Activated CD4-positive, alpha-beta memory T cell treated with anti-CD3 and anti-CD28 coated beads for 36 hours (primary cell): ENCODE measurements around the gene AMACR. TPM values are rescaled to one million over a fixed set of nuclear protein-coding genes. Genes with fewer than 3 reads are reported as not detected.

ENCODE experiments used
- CTCF ChIA-PET: fragments of 350-600 bp; sonication (Branson Sonifier 250); formaldehyde crosslinking; loops from one replicate; lab custom pipeline; 2021; ENCODE audit warnings: antibody characterized with exemption, inconsistent platforms; lab: Charles Lee
- POLR2A ChIA-PET: fragments of 350-600 bp; sonication (Branson Sonifier 250); formaldehyde crosslinking; loops from one replicate; lab custom pipeline; 2021; ENCODE audit warnings: antibody characterized with exemption; lab: Charles Lee
- DNase-seq: peaks from one replicate; pipeline ENCODE4 v3.0.0-alpha.2; 2020
- H3K27ac Mint-ChIP-seq: one replicate; pipeline ENCODE4 v1.8.0; 2021; ENCODE audit warnings: mixed read lengths
- H3K27me3 Mint-ChIP-seq: one replicate; pipeline ENCODE4 v1.8.0; 2021; ENCODE audit warnings: mixed read lengths
- H3K36me3 Mint-ChIP-seq: one replicate; pipeline ENCODE4 v1.8.0; 2021; ENCODE audit warnings: mixed read lengths
- H3K4me1 Mint-ChIP-seq: one replicate; pipeline ENCODE4 v1.8.0; 2021; ENCODE audit warnings: low read depth, mixed read lengths
- H3K4me3 Mint-ChIP-seq: one replicate; pipeline ENCODE4 v1.8.0; 2021; ENCODE audit warnings: mild to moderate bottlenecking, mixed read lengths
- H3K9me3 Mint-ChIP-seq: one replicate; pipeline ENCODE4 v1.8.0; 2021; ENCODE audit warnings: mixed read lengths
- intact Hi-C: fragments of 100-400 bp; cut with micrococcal nuclease; formaldehyde crosslinking; loops from one replicate; pipeline ENCODE4 v1.15.1; 2023
- total RNA-seq, 2 experiments: library from RNA; stranded (reverse); gene quantifications; one replicate each; pipeline ENCODE4 v1.2.3, GENCODE V29; 2021

The AMACR gene
- total RNA-seq, 2 experiments from 2014 or later, result 11.5 TPM

GRCh38 chr5:34045023-34045422 is 37.2 kb upstream of the AMACR start:
- Mint-ChIP-seq H3K4me3 (no peak overlapping the region), H3K27ac (no peak overlapping the region), H3K27me3 (no peaks in the 10 kb centered on the region), H3K36me3 (peaks cover 2% of the 10 kb centered on the region), H3K4me1 (no peaks in the 10 kb centered on the region), H3K9me3 (no peaks in the 10 kb centered on the region)
- intact Hi-C loops, result no loop called here
- DNase-seq, result no peak
- POLR2A ChIA-PET, result no interaction called here
- CTCF ChIA-PET, result no interaction called here

- H3K27ac Mint-ChIP-seq, result no peak within 1 kb of the TSS
- no peaks in the 10 kb centered on the region for H3K4me1 Mint-ChIP-seq
Measured at GRCh38 chr5:34043099-34043876, 35.4 kb upstream of the AMACR start, which contains the start of gene C1QTNF3. C1QTNF3 (minus strand) TSS chr5:34043213; CDS start chr5:34043125, 88 bp downstream.

GRCh38 chr5:34042321-34042720 is 34.5 kb upstream of the AMACR start:
- POLR2A ChIA-PET, result no interaction called here
- intact Hi-C loops, result no loop called here
- Mint-ChIP-seq H3K9me3 (no peaks in the 10 kb centered on the region), H3K27me3 (no peaks in the 10 kb centered on the region), H3K4me3 (no peak overlapping the region), H3K36me3 (peaks cover 3% of the 10 kb centered on the region), H3K27ac (no peak overlapping the region), H3K4me1 (no peaks in the 10 kb centered on the region)
- no peak for DNase-seq
- CTCF ChIA-PET, result interaction anchor here (1.0 kb wide), 1 partner anchor 49 kb away, joined by 3 read pairs; no protein-coding TSS in a partner anchor

More at GRCh38 chr5:34043099-34043876, 35.4 kb upstream of the AMACR start, which contains the start of gene C1QTNF3:
- Mint-ChIP-seq H3K36me3 (no peaks in the 10 kb centered on the region), H3K9me3 (no peaks in the 10 kb centered on the region), H3K27me3 (no peaks in the 10 kb centered on the region), H3K4me3 (no peak within 1 kb of the TSS)
- DNase-seq, result no peak
- ChIA-PET CTCF (interaction anchor here (1.0 kb wide), 1 partner anchor 50 kb away, joined by 3 read pairs; no protein-coding TSS in a partner anchor), POLR2A (no interaction called here)
- intact Hi-C loops, result no loop called here

DNA sequence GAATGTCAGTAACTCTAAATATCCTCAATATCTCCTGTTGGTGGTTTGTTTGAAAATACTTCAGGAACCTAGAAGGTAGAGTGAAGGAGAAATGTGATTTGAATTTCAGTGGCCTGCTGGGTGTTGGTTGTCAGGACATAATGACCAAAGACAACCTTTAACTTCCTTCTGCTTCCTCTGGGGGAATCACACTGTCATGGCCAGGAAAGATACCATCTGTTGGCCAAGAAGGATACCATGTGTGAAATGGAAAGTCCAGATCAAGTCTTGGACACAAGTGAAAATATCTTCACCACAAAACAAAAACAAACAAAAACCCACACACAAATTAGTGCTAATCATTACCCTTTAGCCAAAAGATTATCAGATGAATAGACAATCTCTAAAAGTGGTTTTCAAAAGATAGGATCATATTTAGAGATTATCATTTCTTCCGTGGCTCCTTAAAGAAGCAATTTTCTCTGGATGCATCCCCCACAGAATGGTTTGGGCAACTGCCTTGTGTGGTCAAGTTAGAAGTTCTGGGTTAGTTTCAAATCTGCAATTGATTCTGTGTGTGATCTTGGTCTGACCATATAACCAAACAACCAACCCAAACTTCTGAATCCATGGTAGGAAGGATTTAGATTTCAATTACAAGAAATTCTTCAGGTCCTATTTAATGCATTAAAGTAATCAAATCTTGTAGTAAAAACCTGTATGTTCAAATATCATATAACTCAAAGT is 33.6 kb upstream of the AMACR start:
- POLR2A ChIA-PET, result no interaction called here

DNA sequence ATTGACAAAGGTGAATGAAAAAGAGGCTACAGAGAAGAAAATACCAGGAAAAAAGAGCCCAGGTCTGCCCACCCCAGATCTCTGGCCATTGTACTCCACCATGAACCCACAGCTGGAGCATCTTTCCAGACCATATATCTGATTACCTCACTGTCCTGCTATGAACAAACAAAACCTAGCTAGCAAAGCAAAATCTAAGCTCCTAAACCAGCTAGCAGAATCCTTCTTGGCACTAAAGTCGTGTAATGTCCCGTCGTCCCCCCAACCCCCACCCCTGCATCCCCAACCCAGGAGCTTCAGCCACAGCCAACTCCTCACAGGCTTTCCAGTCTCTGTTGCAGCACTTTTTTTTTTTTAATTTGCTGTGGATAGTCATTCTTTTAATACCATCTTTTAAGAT is 32.6 kb upstream of the AMACR start:
- intact Hi-C loops, result no loop called here
- POLR2A ChIA-PET, result no interaction called here
- no peak for DNase-seq
- Mint-ChIP-seq H3K36me3 (peaks cover 8% of the 10 kb centered on the region), H3K9me3 (no peaks in the 10 kb centered on the region), H3K4me3 (no peak overlapping the region), H3K27me3 (no peaks in the 10 kb centered on the region), H3K27ac (no peak overlapping the region), H3K4me1 (no peaks in the 10 kb centered on the region)
- CTCF ChIA-PET, result no interaction called here

More for the DNA sequence above, 33.6 kb upstream of the AMACR start:
- intact Hi-C loops, result no loop called here
- CTCF ChIA-PET, result no interaction called here
- Mint-ChIP-seq H3K27me3 (no peaks in the 10 kb centered on the region), H3K4me3 (no peak overlapping the region), H3K36me3 (peaks cover 3% of the 10 kb centered on the region), H3K4me1 (no peaks in the 10 kb centered on the region), H3K27ac (no peak overlapping the region), H3K9me3 (no peaks in the 10 kb centered on the region)
- no peak for DNase-seq

DNA sequence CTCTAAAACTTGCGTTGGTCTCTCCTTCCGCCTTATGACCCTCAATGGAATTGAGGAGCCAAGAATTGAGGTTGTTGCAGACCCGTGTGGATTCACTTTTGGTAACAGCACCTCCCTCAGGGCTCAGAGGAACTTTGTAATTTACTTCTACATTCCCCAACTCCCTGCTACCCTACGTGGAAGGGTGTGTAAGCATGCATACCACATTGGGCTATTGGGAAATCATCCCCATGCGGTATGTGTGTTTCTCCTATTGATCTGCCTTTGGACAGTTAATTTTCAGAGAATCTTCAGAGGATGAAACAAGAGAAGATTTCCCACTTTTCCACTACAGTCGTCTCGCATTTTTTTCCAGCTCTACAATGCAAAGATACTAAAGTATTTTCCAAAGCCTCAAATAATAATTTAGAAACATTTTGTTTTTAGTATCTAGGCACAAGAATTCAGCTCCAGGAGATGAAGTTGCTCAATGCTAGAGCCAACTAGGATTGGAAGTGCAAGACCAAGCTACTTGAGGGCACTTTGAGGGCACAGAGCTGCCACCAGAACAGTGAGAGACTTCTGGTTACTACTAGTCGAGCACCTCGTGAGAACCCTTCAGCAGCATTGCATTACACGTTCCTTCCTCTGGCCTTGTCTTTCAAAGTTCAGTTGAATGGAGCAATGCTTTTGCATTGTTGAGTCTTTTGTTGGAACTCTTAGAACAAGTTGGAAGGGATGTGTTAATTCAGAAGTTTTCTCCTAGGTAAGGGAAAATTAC is 31.7 kb upstream of the AMACR start:
- Mint-ChIP-seq H3K4me1 (no peaks in the 10 kb centered on the region), H3K36me3 (peaks cover 12% of the 10 kb centered on the region), H3K9me3 (no peaks in the 10 kb centered on the region), H3K4me3 (no peak overlapping the region), H3K27me3 (no peaks in the 10 kb centered on the region), H3K27ac (no peak overlapping the region)
- no peak for DNase-seq
- intact Hi-C loops, result no loop called here
- CTCF ChIA-PET, result no interaction called here
- POLR2A ChIA-PET, result no interaction called here

GRCh38 chr5:34038838-34039237 is 31.0 kb upstream of the AMACR start:
- POLR2A ChIA-PET, result no interaction called here
- CTCF ChIA-PET, result no interaction called here
- no peak overlapping the region for H3K27ac Mint-ChIP-seq

DNA sequence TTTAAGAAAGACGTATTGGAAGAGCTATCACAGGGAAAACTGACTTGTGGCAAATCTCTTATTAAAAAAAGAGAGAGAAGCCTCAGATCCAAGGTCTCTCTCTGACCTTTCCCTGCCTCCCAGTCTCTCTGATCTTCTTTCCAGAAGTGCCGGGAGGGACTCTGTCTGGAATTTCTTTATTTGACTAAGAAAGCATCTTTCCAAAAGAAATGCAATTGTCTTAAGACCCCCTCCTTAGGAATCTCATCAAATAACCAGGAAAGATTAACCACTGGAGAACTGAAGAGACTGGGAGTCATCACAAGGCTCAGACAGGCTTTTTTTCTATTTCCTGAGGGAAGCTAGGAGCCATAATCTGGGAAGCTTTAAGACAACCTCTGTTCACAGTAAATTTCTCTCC is 30.5 kb upstream of the AMACR start:
- Mint-ChIP-seq H3K36me3 (peaks cover 14% of the 10 kb centered on the region), H3K27me3 (no peaks in the 10 kb centered on the region), H3K4me1 (no peaks in the 10 kb centered on the region), H3K27ac (no peak overlapping the region), H3K4me3 (no peak overlapping the region), H3K9me3 (no peaks in the 10 kb centered on the region)
- CTCF ChIA-PET, result no interaction called here
- DNase-seq, result no peak
- POLR2A ChIA-PET, result no interaction called here
- intact Hi-C loops, result no loop called here

More at GRCh38 chr5:34038838-34039237, 31.0 kb upstream of the AMACR start:
- H3K9me3 Mint-ChIP-seq, result no peaks in the 10 kb centered on the region
- no peak for DNase-seq
- no peaks in the 10 kb centered on the region for H3K4me1 Mint-ChIP-seq
- intact Hi-C loops, result no loop called here
- no peak overlapping the region for H3K4me3 Mint-ChIP-seq
- no peaks in the 10 kb centered on the region for H3K27me3 Mint-ChIP-seq
- H3K36me3 Mint-ChIP-seq, result peaks cover 12% of the 10 kb centered on the region

- H3K36me3 Mint-ChIP-seq, result peaks cover 17% of the 10 kb centered on the region
- CTCF ChIA-PET, result no interaction called here
- POLR2A ChIA-PET, result no interaction called here
- H3K4me3 Mint-ChIP-seq, result no peak overlapping the region
- H3K4me1 Mint-ChIP-seq, result no peaks in the 10 kb centered on the region
- no peak for DNase-seq
- H3K9me3 Mint-ChIP-seq, result no peaks in the 10 kb centered on the region
- no peaks in the 10 kb centered on the region for H3K27me3 Mint-ChIP-seq
- H3K27ac Mint-ChIP-seq, result no peak overlapping the region
- intact Hi-C loops, result no loop called here
Measured at GRCh38 chr5:34037726-34038125, 29.9 kb upstream of the AMACR start.

GRCh38 chr5:34035756-34036155 is 27.9 kb upstream of the AMACR start:
- H3K9me3 Mint-ChIP-seq, result no peaks in the 10 kb centered on the region
- no peaks in the 10 kb centered on the region for H3K27me3 Mint-ChIP-seq
- H3K4me1 Mint-ChIP-seq, result no peaks in the 10 kb centered on the region
- ChIA-PET CTCF (no interaction called here), POLR2A (no interaction called here)
- H3K4me3 Mint-ChIP-seq, result no peak overlapping the region
- intact Hi-C loops, result no loop called here
- DNase-seq, result no peak
- H3K27ac Mint-ChIP-seq, result no peak overlapping the region
- H3K36me3 Mint-ChIP-seq, result peaks cover 17% of the 10 kb centered on the region

- no peak for DNase-seq
- ChIA-PET CTCF (no interaction called here), POLR2A (no interaction called here)
- Mint-ChIP-seq H3K36me3 (peaks cover 17% of the 10 kb centered on the region), H3K27ac (no peak overlapping the region), H3K4me1 (no peaks in the 10 kb centered on the region), H3K27me3 (no peaks in the 10 kb centered on the region), H3K9me3 (no peaks in the 10 kb centered on the region), H3K4me3 (no peak overlapping the region)
- intact Hi-C loops, result no loop called here
Measured at GRCh38 chr5:34034534-34035327, 26.9 kb upstream of the AMACR start.
